Neural cell (in vitro differentiated cells): ENCODE results near the gene MYO6. TPM values are rescaled to one million over a fixed set of nuclear protein-coding genes. Genes with fewer than 3 reads are reported as not detected.
"Not testable (repeated sequence)": the region's sequence is repeated elsewhere in the genome, so short reads cannot be mapped to it uniquely, and the experiment has no call there.

Experiments
- H2AFZ ChIP-seq: fragments of 200-600, 300-800 bp; sonication (generic), shearing (Covaris generic); 2 replicates; pipeline ENCODE4 v1.6.0; 2014; ENCODE audit warnings: low read depth, mild to moderate bottlenecking, antibody characterized with exemption, low read length, moderate library complexity
- H3F3A ChIP-seq: fragments of 200-600 bp; shearing (Covaris generic); 2 replicates; pipeline ENCODE4 v1.6.1; 2016; ENCODE audit warnings: mild to moderate bottlenecking, moderate library complexity, mixed read lengths, antibody characterized with exemption, low read length; ENCODE audit not compliant: insufficient read depth, poor library complexity, severe bottlenecking
- H3K27ac ChIP-seq: fragments of 200-600, 300-800 bp; sonication (generic), shearing (Covaris generic); 2 replicates; pipeline ENCODE4 v1.5.1; 2014; ENCODE audit warnings: mild to moderate bottlenecking, low read length, moderate library complexity
- H3K27me3 ChIP-seq: fragments of 300-800, 200-600 bp; sonication (generic), shearing (Covaris generic); 2 replicates; pipeline ENCODE4 v1.6.0; 2014; ENCODE audit warnings: mild to moderate bottlenecking, low read depth, low read length, moderate library complexity; ENCODE audit not compliant: insufficient read depth
- H3K36me3 ChIP-seq: fragments of 300-800, 200-600 bp; sonication (generic), shearing (Covaris generic); 2 replicates; pipeline ENCODE4 v1.5.1; 2014; ENCODE audit warnings: mild to moderate bottlenecking, antibody characterized with exemption, low read length, moderate library complexity; ENCODE audit not compliant: insufficient read depth
- H3K4me2 ChIP-seq: fragments of 300-800, 200-600 bp; sonication (generic), shearing (Covaris generic); 2 replicates; pipeline ENCODE4 v1.6.0; 2014; ENCODE audit warnings: mild to moderate bottlenecking, low read length
- H3K4me3 ChIP-seq: fragments of 300-800, 200-600 bp; sonication (generic), shearing (Covaris generic); 2 replicates; pipeline ENCODE4 v1.5.1; 2014; ENCODE audit warnings: mild to moderate bottlenecking, low read length, moderate library complexity
- H3K79me2 ChIP-seq: fragments of 200-600 bp; shearing (Covaris generic); replicated peaks from 2 replicates; pipeline ENCODE4 v1.6.0; 2014; ENCODE audit warnings: mild to moderate bottlenecking, low read length, moderate library complexity; ENCODE audit not compliant: insufficient read depth
- H3K9ac ChIP-seq: fragments of 300-800, 200-600 bp; sonication (generic), shearing (Covaris generic); 2 replicates; pipeline ENCODE4 v1.6.1; 2016; ENCODE audit warnings: mild to moderate bottlenecking, low read length, mixed read lengths
- H3K9me2 ChIP-seq: fragments of 200-600 bp; shearing (Covaris generic); 2 replicates; pipeline ENCODE4 v1.6.1; 2016; ENCODE audit warnings: mild to moderate bottlenecking, low read length, mixed read lengths; ENCODE audit not compliant: insufficient read depth
- H3K9me3 ChIP-seq: fragments of 200-600, 300-800 bp; sonication (generic), shearing (Covaris generic); 2 replicates; pipeline ENCODE4 v1.6.1; 2016; ENCODE audit warnings: mild to moderate bottlenecking, mixed run types, low read length, moderate library complexity, mixed read lengths
- H4K20me1 ChIP-seq: fragments of 200-600 bp; shearing (Covaris generic); 2 replicates; pipeline ENCODE4 v1.6.1; 2016; ENCODE audit warnings: mild to moderate bottlenecking, mixed run types; ENCODE audit not compliant: insufficient read depth
- EP300 ChIP-seq: fragments of 450-650 bp; conservative IDR thresholded peaks from 2 replicates; pipeline ENCODE4 v1.6.1; 2014; ENCODE audit warnings: antibody characterized with exemption, mild to moderate bottlenecking, moderate library complexity; ENCODE audit not compliant: poor library complexity, severe bottlenecking
- EZH2 ChIP-seq: fragments of 200-600, 300-800 bp; shearing (Covaris generic), sonication (generic); IDR thresholded peaks from 2 replicates; pipeline ENCODE4 v1.6.1; 2014; ENCODE audit warnings: antibody characterized with exemption, low read length, borderline replicate concordance, mild to moderate bottlenecking; ENCODE audit not compliant: insufficient read depth, poor library complexity, severe bottlenecking
- MXI1 ChIP-seq: fragments of 450-650 bp; conservative IDR thresholded peaks from 2 replicates; pipeline ENCODE4 v1.6.1; 2014; ENCODE audit warnings: antibody characterized with exemption, mild to moderate bottlenecking; ENCODE audit not compliant: poor library complexity, severe bottlenecking
- POLR2AphosphoS5 ChIP-seq: IDR thresholded peaks from 2 replicates; pipeline ENCODE4 v1.6.1; 2012
- RAD21 ChIP-seq: fragments of 450-650 bp; conservative IDR thresholded peaks from 2 replicates; pipeline ENCODE4 v1.6.1; 2014; ENCODE audit warnings: antibody characterized with exemption, mild to moderate bottlenecking, moderate library complexity
- SMC3 ChIP-seq: fragments of 450-650 bp; conservative IDR thresholded peaks from 2 replicates; pipeline ENCODE4 v1.6.1; 2014; ENCODE audit warnings: antibody characterized with exemption, mild to moderate bottlenecking, moderate library complexity; ENCODE audit not compliant: poor library complexity
- TAF1 ChIP-seq: IDR thresholded peaks from 2 replicates; pipeline ENCODE4 v1.6.1; 2012; ENCODE audit warnings: low read depth
- polyA minus RNA-seq: library from RNA; depleted of rRNA, polyadenylated mRNA; stranded (reverse); fragments of >200 nt; gene quantifications from 2 replicates; pipeline ENCODE4 v1.2.3, GENCODE V29; 2014
- polyA plus RNA-seq: library from polyadenylated mRNA; depleted of rRNA; stranded (reverse); fragments of >200 nt; gene quantifications from 2 replicates; pipeline ENCODE4 v1.2.3, GENCODE V29; 2014
- TF ChIP-seq, protein P1 (sequence below): fragments of 450-650 bp; IDR thresholded peaks from 2 replicates; pipeline ENCODE4 v1.5.1; 2014; ENCODE audit warnings: antibody characterized with exemption, mild to moderate bottlenecking, moderate library complexity; ENCODE audit not compliant: poor library complexity, severe bottlenecking
- TF ChIP-seq, protein P2 (sequence below): IDR thresholded peaks from 2 replicates; pipeline ENCODE4 v1.6.1; 2012; ENCODE audit warnings: borderline replicate concordance

The MYO6 gene
- polyA plus RNA-seq (46.9 and 49.1 TPM in 2 replicates), polyA minus RNA-seq (48.7 and 69.7 TPM in 2 replicates)

DNA sequence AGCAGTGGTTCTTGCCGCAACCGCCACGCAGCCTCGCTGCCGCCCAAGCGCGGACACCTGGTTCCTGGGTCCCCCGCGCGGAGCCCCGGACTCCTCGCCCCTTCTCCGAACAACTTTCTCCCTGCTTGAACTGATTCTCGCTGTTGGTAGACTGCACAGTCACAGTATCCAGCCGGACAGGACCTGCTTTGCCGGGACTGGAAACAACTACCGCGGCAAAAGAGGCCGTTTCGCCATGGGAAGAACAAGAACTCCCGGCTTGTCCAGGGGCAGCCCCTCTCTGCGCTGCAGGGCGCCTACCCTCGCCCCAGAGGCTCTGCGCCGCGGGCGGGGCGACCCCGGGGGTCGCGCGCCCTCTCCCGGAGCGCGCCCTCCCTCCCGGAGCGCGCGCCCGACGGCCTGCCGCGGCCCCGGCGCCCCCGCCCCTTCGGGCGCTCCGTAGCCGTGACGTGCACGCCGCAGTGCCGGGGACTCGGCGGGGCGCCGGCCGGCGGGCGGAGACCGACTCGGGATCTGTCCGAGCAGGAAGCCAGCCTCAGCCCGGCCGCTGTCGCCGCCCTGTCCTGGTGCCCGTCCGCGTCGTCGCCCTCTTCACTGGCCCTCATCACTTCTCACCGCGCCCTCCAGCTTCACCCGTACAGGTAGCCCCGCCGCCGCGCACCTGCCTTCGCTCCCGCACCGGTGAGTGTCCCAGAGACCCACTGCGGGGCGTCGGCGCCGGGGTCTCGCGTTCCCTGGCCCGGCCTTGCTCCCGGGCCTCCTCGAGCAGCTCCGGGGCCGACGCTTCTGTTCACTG, at the start of gene MYO6:
MYO6 (plus strand) TSS at position 497 of the 796 bp plus-strand sequence. CDS start 68,309 bp downstream, outside the sequence.
- H3K27me3 ChIP-seq: no peaks in the 10 kb centered on the region
- no peaks in the 10 kb centered on the region for H3K36me3 ChIP-seq
- H3K4me2 ChIP-seq: peak within 1 kb of the TSS; percentile 89
- H2AFZ ChIP-seq: peak within 1 kb of the TSS; percentile 91
- no peaks in the 10 kb centered on the region for H3F3A ChIP-seq
- peaks cover 35% of the 10 kb centered on the region for H3K79me2 ChIP-seq
- peak within 1 kb of the TSS; percentile 99 for H3K4me3 ChIP-seq
- H3K9ac ChIP-seq: peak within 1 kb of the TSS; percentile 92
- H3K9me2 ChIP-seq: no peaks in the 10 kb centered on the region
- H4K20me1 ChIP-seq: no peaks in the 10 kb centered on the region
- TF ChIP-seq EP300 (peak; percentile 47), SMC3 (no peak), MXI1 (peak; percentile 65), RAD21 (peak; percentile 10), EZH2 (no peak), POLR2AphosphoS5 (peak; percentile 89), TAF1 (no peak)
- TF ChIP-seq, protein P1, sequence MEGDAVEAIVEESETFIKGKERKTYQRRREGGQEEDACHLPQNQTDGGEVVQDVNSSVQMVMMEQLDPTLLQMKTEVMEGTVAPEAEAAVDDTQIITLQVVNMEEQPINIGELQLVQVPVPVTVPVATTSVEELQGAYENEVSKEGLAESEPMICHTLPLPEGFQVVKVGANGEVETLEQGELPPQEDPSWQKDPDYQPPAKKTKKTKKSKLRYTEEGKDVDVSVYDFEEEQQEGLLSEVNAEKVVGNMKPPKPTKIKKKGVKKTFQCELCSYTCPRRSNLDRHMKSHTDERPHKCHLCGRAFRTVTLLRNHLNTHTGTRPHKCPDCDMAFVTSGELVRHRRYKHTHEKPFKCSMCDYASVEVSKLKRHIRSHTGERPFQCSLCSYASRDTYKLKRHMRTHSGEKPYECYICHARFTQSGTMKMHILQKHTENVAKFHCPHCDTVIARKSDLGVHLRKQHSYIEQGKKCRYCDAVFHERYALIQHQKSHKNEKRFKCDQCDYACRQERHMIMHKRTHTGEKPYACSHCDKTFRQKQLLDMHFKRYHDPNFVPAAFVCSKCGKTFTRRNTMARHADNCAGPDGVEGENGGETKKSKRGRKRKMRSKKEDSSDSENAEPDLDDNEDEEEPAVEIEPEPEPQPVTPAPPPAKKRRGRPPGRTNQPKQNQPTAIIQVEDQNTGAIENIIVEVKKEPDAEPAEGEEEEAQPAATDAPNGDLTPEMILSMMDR: peak; percentile 23
- TF ChIP-seq, protein P2, sequence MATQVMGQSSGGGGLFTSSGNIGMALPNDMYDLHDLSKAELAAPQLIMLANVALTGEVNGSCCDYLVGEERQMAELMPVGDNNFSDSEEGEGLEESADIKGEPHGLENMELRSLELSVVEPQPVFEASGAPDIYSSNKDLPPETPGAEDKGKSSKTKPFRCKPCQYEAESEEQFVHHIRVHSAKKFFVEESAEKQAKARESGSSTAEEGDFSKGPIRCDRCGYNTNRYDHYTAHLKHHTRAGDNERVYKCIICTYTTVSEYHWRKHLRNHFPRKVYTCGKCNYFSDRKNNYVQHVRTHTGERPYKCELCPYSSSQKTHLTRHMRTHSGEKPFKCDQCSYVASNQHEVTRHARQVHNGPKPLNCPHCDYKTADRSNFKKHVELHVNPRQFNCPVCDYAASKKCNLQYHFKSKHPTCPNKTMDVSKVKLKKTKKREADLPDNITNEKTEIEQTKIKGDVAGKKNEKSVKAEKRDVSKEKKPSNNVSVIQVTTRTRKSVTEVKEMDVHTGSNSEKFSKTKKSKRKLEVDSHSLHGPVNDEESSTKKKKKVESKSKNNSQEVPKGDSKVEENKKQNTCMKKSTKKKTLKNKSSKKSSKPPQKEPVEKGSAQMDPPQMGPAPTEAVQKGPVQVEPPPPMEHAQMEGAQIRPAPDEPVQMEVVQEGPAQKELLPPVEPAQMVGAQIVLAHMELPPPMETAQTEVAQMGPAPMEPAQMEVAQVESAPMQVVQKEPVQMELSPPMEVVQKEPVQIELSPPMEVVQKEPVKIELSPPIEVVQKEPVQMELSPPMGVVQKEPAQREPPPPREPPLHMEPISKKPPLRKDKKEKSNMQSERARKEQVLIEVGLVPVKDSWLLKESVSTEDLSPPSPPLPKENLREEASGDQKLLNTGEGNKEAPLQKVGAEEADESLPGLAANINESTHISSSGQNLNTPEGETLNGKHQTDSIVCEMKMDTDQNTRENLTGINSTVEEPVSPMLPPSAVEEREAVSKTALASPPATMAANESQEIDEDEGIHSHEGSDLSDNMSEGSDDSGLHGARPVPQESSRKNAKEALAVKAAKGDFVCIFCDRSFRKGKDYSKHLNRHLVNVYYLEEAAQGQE: peak; percentile 55
- H3K9me3 ChIP-seq: no peaks in the 10 kb centered on the region
- H3K27ac ChIP-seq: peak within 1 kb of the TSS; percentile 76

GRCh38 chr6:75708334-75708733, 40.7 kb upstream of the MYO6 start:
- H3K79me2 ChIP-seq, H3K4me2 ChIP-seq, H3K4me3 ChIP-seq, H3K9me2 ChIP-seq, H3K9me3 ChIP-seq, H3K27me3 ChIP-seq, H3K9ac ChIP-seq, H3F3A ChIP-seq, H3K27ac ChIP-seq, H3K36me3 ChIP-seq, H2AFZ ChIP-seq, H4K20me1 ChIP-seq: not testable (repeated sequence)
